Fibroblast of mammary gland (primary cell): ENCODE measurements around the gene MPP2.
A peak's percentile ranks its signal among the peaks of the same experiment; 100 is the strongest.

Experiments
- DNase-seq: peaks from one replicate; pipeline ENCODE4 v3.0.0-alpha.2; 2010; ENCODE audit warnings: low read depth
- H3K4me3 ChIP-seq: 2 replicates; pipeline ENCODE4 v1.5.1; 2011; ENCODE audit warnings: low read depth, mild to moderate bottlenecking, low read length, moderate library complexity; ENCODE audit not compliant: control insufficient read depth
- TF ChIP-seq, protein P1 (sequence below): conservative IDR thresholded peaks from 2 replicates; pipeline ENCODE4 v1.5.1; 2011; ENCODE audit warnings: low read depth, low read length, inconsistent platforms; ENCODE audit not compliant: control insufficient read depth, insufficient read depth

The MPP2 gene

DNA sequence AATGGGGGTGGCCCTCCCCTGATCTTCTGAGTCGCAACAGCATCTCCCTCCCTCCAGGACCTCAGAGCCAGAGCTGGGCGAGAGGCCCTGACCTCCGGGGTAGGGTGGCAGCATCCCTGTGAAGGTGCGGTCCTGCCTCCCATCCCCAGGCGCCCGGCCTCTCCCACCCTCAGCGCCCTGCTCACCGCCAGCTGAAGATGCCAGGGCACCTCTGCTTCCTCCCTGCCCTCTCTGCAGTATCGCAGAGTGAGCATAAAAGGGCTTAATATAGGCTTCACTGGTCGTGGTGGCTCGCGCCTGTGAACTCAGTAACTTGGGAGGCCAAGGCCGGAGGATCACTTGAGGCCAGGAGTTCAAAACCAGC is 10.7 kb upstream of the MPP2 start:
- TF ChIP-seq, protein P1, sequence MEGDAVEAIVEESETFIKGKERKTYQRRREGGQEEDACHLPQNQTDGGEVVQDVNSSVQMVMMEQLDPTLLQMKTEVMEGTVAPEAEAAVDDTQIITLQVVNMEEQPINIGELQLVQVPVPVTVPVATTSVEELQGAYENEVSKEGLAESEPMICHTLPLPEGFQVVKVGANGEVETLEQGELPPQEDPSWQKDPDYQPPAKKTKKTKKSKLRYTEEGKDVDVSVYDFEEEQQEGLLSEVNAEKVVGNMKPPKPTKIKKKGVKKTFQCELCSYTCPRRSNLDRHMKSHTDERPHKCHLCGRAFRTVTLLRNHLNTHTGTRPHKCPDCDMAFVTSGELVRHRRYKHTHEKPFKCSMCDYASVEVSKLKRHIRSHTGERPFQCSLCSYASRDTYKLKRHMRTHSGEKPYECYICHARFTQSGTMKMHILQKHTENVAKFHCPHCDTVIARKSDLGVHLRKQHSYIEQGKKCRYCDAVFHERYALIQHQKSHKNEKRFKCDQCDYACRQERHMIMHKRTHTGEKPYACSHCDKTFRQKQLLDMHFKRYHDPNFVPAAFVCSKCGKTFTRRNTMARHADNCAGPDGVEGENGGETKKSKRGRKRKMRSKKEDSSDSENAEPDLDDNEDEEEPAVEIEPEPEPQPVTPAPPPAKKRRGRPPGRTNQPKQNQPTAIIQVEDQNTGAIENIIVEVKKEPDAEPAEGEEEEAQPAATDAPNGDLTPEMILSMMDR, result no peak
- H3K4me3 ChIP-seq, result no peak overlapping the region
- no peak for DNase-seq

DNA sequence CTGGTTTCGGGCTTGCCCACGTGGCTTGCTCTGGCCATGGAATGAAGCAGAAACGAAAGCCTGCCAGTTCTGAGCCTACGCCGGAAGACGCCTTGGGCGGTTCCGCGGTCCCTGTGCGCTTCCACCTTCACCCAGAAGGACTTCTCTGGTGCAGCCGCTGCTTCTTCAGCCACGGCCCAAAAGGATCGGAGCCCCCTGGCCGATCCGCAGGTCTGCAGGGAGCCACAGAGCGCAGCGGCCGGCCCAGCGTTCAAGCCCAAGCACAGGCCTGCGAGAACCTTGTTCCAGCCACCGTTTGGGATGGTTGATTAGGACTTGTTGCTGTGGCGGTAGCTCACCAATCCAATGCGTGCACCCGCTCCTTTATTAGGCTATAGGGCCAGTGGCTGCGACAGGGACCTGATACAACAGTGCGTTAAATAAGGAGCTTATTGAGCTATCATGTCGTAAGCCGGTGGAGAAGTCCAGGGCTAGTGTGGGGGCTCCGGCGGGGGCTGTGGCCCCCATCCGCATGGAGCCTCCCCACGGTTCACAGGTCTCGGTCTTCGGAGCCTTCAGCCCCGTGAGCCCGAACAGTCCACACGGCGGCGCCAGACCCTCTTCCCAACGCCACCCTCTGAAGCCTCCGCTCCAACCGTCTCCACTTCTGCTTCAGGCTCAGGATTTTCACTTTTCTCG is 10.2 kb upstream of the MPP2 start:
- TF ChIP-seq, protein P1, result peak; percentile 50
- DNase-seq, result peak; percentile 27
- no peak overlapping the region for H3K4me3 ChIP-seq

DNA sequence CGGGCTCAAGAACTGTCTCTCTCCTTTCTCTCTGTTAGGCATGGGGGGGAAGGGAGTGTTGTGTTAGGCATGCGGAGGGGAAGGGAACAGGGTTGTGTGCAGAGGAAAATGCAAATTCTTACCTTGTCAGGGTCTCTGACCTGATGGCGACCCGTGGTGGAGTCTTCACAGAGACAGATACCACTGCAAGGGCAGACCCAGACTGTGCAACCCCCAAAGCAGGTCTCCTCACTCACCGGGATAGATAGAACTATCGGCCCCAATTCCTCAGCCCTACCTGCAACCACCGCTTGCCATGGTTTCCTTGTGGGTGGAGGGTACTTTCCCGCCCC is 9.6 kb upstream of the MPP2 start:
- DNase-seq, result no peak
- H3K4me3 ChIP-seq, result no peak overlapping the region
- TF ChIP-seq, protein P1, result no peak

DNA sequence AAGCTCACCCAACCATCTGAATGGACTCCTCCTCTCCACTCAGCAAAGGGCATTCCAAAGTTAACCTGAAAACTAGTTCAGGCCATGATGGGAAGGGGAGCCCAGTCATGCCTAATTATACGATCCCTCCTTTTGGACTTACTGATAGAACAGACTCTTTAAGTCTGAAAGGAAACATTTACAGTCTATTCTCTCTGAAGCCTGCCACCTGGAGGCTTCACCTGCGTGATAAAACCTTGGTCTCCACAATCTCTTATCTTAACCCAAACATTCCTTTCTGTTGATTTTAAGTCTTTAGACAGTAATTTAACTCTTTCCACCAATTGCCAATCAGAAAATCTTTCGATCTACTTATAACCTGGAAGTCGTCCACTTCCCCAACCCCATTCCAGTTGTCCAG is 9.0 kb upstream of the MPP2 start:
- TF ChIP-seq, protein P1, result no peak
- no peak for DNase-seq
- no peak overlapping the region for H3K4me3 ChIP-seq

DNA sequence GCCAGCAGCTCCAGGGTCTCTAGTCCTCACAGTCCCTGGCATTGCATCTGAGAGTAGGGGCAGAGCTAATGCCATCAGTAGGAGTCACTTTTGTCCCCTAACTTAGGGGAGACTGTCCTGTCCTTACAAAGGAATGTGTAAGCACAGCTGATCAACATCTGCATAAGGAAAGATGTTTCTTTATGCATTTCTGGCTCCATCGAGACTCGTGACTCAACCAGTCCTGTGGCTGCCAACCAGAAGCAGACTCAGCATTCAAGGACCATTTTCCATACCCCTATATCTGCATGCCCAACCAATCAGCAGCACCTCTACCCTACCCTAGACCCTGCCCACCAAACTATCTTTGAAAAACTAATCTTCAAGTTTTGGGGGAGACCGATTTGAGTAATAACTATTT is 8.2 kb upstream of the MPP2 start:
- no peak overlapping the region for H3K4me3 ChIP-seq
- DNase-seq, result peak; percentile 47
- TF ChIP-seq, protein P1, result no peak

DNA sequence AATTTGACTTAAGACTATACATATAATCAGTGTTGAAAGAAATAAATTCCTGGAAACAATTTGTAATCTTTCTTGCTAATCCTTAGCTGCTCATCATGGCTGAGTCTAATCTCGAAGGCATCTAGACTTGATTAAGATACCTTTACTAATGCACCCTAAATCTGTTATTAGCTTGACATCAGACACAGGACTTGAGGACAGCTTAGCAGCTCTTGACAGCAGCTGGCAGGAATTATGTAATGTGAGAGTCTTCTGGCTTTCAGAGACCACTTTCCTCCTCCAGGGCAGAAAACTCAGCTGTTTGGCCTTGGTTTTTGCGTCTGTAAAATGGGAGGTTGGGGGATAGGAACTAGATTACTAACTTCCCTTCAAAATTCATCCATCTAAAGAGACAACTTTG is 7.1 kb upstream of the MPP2 start:
- DNase-seq, result no peak
- TF ChIP-seq, protein P1, result no peak
- H3K4me3 ChIP-seq, result no peak overlapping the region

DNA sequence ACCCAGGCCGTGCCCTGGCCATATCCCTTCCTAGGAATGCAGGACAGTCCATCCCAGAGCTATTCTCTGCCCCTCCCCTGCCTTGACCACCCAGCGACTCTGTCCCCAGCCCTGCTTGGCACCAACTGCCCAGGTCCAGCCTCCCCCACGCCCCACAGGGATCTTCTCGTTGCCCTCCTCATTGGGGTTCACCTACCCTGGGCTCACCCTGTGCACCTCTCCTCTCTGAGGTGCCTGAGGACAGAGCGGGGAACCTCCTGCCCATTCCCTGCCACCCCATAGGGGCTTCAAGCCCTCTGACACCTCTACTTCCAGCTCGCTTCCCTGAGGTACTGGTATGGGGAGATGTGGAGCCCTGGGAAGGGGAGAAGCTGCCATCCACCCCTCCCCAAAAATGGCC is 6.2 kb upstream of the MPP2 start:
- TF ChIP-seq, protein P1, result no peak
- H3K4me3 ChIP-seq, result no peak overlapping the region
- DNase-seq, result no peak
